Muscle layer of colon (tissue), 2 donors: ENCODE data around the gene RGS6.

ENCODE experiments used
- H3K27ac ChIP-seq: one replicate; pipeline ENCODE4 v1.7.0; 2013; ENCODE audit warnings: low read depth, mild to moderate bottlenecking, low read length, moderate library complexity
- H3K27me3 ChIP-seq, 2 donors: one replicate each; pipeline ENCODE4 v1.7.0; 2013; ENCODE audit warnings: low read length in 2 of 2, mild to moderate bottlenecking in 2 of 2; ENCODE audit not compliant: insufficient read depth in 2 of 2, control insufficient read depth in 1 of 2
- H3K36me3 ChIP-seq: one replicate; pipeline ENCODE4 v1.7.0; 2013; ENCODE audit warnings: mild to moderate bottlenecking, low read length; ENCODE audit not compliant: insufficient read depth
- H3K4me1 ChIP-seq: one replicate; pipeline ENCODE4 v1.7.0; 2013; ENCODE audit warnings: mild to moderate bottlenecking, low read length; ENCODE audit not compliant: insufficient read depth
- H3K4me3 ChIP-seq, 2 donors: one replicate each; pipeline ENCODE4 v1.7.0; 2013; ENCODE audit warnings: low read length in 2 of 2, low read depth in 1 of 2, mild to moderate bottlenecking in 1 of 2, moderate library complexity in 1 of 2
- H3K9ac ChIP-seq: one replicate; pipeline ENCODE4 v1.7.0; 2013; ENCODE audit warnings: low read length
- H3K9me3 ChIP-seq: one replicate; pipeline ENCODE4 v1.7.0; 2013; ENCODE audit warnings: mild to moderate bottlenecking, low read length
- donor health status: abdominal sarcoma.
- donor health status: Adenocarcinoma of cecum.

RGS6 gene

DNA sequence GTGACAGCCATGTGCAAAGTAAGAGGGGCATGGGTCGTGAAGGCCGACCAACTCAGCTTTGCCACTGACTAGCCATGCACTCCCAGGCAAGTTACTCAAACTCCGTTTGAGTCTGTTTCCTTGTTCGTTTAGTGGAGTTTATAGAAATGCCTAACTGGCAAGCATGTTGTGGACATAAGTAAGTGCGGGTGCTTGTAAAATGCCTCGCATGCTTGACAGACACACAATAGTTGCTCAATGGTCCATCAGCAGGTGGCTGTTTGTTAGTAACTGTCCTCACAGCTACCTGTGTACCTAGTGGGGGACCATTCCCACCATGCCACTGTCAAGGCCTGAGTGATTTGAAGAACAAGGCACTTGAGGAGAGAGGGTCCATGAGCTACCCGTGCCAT, 623.4 kb downstream of the RGS6 start:
- no peaks in the 10 kb centered on the region for H3K9me3 ChIP-seq
- H3K9ac ChIP-seq, result no peak overlapping the region
- no peaks in the 10 kb centered on the region for H3K36me3 ChIP-seq
- H3K4me3 ChIP-seq, result no peak overlapping the region
- H3K27me3 ChIP-seq, result peaks cover 0 to 4% of the 10 kb centered on the region in 2 donors
- no peaks in the 10 kb centered on the region for H3K4me1 ChIP-seq
- no peak overlapping the region for H3K27ac ChIP-seq

DNA sequence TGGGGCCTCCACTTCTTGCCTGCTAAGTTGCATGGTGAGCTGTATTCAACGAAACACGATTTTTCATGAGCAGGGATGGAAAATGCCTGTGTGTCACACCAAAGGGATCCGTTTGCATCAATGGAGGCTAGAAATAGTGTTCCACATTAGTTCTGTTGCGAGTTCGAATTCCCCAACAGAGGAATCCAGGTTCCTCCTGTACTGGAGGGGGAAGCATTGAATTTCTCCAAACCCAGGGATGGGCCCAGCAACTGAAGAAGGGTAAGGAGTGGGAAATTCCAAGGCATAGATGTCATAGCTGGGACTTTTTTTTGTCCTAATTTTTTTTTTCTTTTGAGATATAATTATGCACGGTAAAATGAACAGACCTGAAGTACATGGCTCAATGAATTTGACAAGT, 625.4 kb downstream of the RGS6 start:
- H3K27me3 ChIP-seq, result peaks cover 0 to 2% of the 10 kb centered on the region in 2 donors
- no peak overlapping the region for H3K9ac ChIP-seq
- H3K36me3 ChIP-seq, result no peaks in the 10 kb centered on the region
- no peaks in the 10 kb centered on the region for H3K9me3 ChIP-seq
- H3K4me1 ChIP-seq, result no peaks in the 10 kb centered on the region
- H3K27ac ChIP-seq, result no peak overlapping the region
- no peak overlapping the region for H3K4me3 ChIP-seq

DNA sequence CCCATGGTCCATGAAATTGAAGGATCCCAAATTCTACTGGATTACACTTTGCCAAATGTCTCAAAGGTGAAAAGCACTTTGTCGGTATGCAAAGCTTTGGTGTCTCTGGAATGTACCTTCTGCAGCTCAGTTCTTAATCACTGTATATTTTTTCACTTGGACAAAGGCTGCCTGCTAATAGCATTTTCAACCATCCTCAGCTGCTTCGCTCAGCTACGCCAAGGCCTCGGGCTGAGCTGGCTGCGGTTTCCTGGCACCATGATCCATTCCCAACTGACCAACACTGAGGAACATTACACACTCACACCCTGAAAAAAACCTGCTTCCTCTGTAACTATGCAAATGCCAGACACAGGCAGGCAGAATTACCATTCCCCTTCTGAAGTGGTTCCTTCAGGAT, 626.5 kb downstream of the RGS6 start:
- Histone ChIP-seq H3K9me3 (no peaks in the 10 kb centered on the region), H3K9ac (no peak overlapping the region), H3K4me1 (no peaks in the 10 kb centered on the region), H3K4me3 (no peak overlapping the region), H3K27ac (no peak overlapping the region), H3K36me3 (no peaks in the 10 kb centered on the region), H3K27me3 (no peaks in the 10 kb centered on the region)

- H3K27ac ChIP-seq, result no peak overlapping the region
- H3K4me1 ChIP-seq, result no peaks in the 10 kb centered on the region
- no peaks in the 10 kb centered on the region for H3K27me3 ChIP-seq
- no peak overlapping the region for H3K4me3 ChIP-seq
- no peaks in the 10 kb centered on the region for H3K36me3 ChIP-seq
- no peak overlapping the region for H3K9ac ChIP-seq
- no peaks in the 10 kb centered on the region for H3K9me3 ChIP-seq
Observed at GRCh38 chr14:72559202-72559601, 627.0 kb downstream of the RGS6 start.

GRCh38 chr14:72559669-72560255, 627.5 kb downstream of the RGS6 start:
- no peaks in the 10 kb centered on the region for H3K27me3 ChIP-seq
- no peaks in the 10 kb centered on the region for H3K36me3 ChIP-seq
- no peak overlapping the region for H3K27ac ChIP-seq
- H3K9ac ChIP-seq, result no peak overlapping the region
- no peak overlapping the region for H3K4me3 ChIP-seq
- no peaks in the 10 kb centered on the region for H3K9me3 ChIP-seq
- H3K4me1 ChIP-seq, result peaks cover 4% of the 10 kb centered on the region

GRCh38 chr14:72560331-72560730, 628.1 kb downstream of the RGS6 start:
- H3K4me3 ChIP-seq, result no peak overlapping the region
- no peak overlapping the region for H3K9ac ChIP-seq
- H3K9me3 ChIP-seq, result no peaks in the 10 kb centered on the region
- no peak overlapping the region for H3K27ac ChIP-seq
- peaks cover 8% of the 10 kb centered on the region for H3K4me1 ChIP-seq
- H3K36me3 ChIP-seq, result no peaks in the 10 kb centered on the region
- H3K27me3 ChIP-seq, result no peaks in the 10 kb centered on the region

DNA sequence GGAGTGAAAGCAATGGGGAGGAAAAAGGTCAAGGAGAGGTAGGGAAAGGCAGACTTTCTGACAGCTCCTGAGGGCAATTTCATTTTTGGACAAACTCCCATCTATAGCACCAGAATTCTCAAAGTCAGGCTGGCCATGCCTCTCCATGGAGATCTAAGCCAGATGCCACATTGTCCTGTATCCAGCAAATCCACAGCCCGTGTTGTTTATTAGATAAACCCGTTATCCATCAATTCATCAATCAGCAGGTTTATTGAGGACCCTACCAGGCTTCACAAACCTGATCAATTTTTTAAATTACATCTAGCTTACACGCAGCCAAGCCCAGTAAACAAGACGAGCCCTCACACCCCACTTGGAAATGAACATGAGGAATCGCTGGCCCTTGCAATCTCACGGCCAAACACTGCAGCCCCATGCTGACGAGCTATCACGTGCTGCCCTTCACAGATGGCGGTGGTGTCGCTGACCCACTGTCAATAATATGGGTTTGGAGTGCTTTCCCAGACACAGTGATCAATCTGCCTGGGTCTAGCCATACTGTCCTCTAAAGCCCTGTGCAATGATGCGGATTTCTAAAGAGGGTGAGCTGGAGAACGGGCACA, 628.8 kb downstream of the RGS6 start:
- Histone ChIP-seq H3K27me3 (no peaks in the 10 kb centered on the region), H3K36me3 (no peaks in the 10 kb centered on the region), H3K9ac (no peak overlapping the region), H3K27ac (no peak overlapping the region), H3K9me3 (no peaks in the 10 kb centered on the region), H3K4me3 (no peak overlapping the region), H3K4me1 (peaks cover 8% of the 10 kb centered on the region)

- no peaks in the 10 kb centered on the region for H3K27me3 ChIP-seq
- H3K9ac ChIP-seq, result no peak overlapping the region
- no peak overlapping the region for H3K27ac ChIP-seq
- no peak overlapping the region for H3K4me3 ChIP-seq
- no peaks in the 10 kb centered on the region for H3K36me3 ChIP-seq
- H3K9me3 ChIP-seq, result no peaks in the 10 kb centered on the region
- H3K4me1 ChIP-seq, result peaks cover 8% of the 10 kb centered on the region
Observed at GRCh38 chr14:72562300-72562699, 630.1 kb downstream of the RGS6 start.

- Histone ChIP-seq H3K36me3 (no peaks in the 10 kb centered on the region), H3K27ac (no peak overlapping the region), H3K9me3 (no peaks in the 10 kb centered on the region), H3K27me3 (no peaks in the 10 kb centered on the region), H3K4me1 (peaks cover 8% of the 10 kb centered on the region), H3K9ac (no peak overlapping the region), H3K4me3 (no peak overlapping the region)
Observed at GRCh38 chr14:72563676-72564075, 631.4 kb downstream of the RGS6 start.

- Histone ChIP-seq H3K36me3 (no peaks in the 10 kb centered on the region), H3K9me3 (no peaks in the 10 kb centered on the region), H3K4me1 (peaks cover 8% of the 10 kb centered on the region), H3K27me3 (no peaks in the 10 kb centered on the region), H3K4me3 (no peak overlapping the region), H3K9ac (no peak overlapping the region), H3K27ac (no peak overlapping the region)
Observed at GRCh38 chr14:72565149-72565559, 632.9 kb downstream of the RGS6 start.

- Histone ChIP-seq H3K4me1 (peaks cover 8% of the 10 kb centered on the region), H3K9me3 (no peaks in the 10 kb centered on the region), H3K27me3 (no peaks in the 10 kb centered on the region), H3K36me3 (no peaks in the 10 kb centered on the region), H3K9ac (no peak overlapping the region), H3K4me3 (no peak overlapping the region), H3K27ac (no peak overlapping the region)
Observed at GRCh38 chr14:72565917-72566316, 633.7 kb downstream of the RGS6 start.

GRCh38 chr14:72567226-72567625, 635.0 kb downstream of the RGS6 start:
- H3K27ac ChIP-seq, result no peak overlapping the region

More at GRCh38 chr14:72567226-72567625, 635.0 kb downstream of the RGS6 start:
- peaks cover 8% of the 10 kb centered on the region for H3K4me1 ChIP-seq
- H3K27me3 ChIP-seq, result no peaks in the 10 kb centered on the region
- H3K4me3 ChIP-seq, result no peak overlapping the region
- H3K36me3 ChIP-seq, result no peaks in the 10 kb centered on the region
- H3K9me3 ChIP-seq, result no peaks in the 10 kb centered on the region
- H3K9ac ChIP-seq, result no peak overlapping the region
